HepG2 (cell line): ENCODE data around the gene SYCP2. TPM values are rescaled to one million over a fixed set of nuclear protein-coding genes. Genes with fewer than 3 reads are reported as not detected.

ENCODE experiments used
- ETV6 ChIP-seq: sonication (generic); formaldehyde crosslinking; conservative IDR thresholded peaks from 2 replicates; pipeline ENCODE4 v1.4.0; 2020; ENCODE audit warnings: missing genetic modification reagents
- FOXK2 ChIP-seq: fragments of 450-650 bp; IDR thresholded peaks from 2 replicates; pipeline ENCODE4 v1.6.1; 2016
- GTF2F1 ChIP-seq: fragments of 150-350 bp; IDR thresholded peaks from 2 replicates; pipeline ENCODE4 v1.6.1; 2014; ENCODE audit warnings: low read length
- KMT2B ChIP-seq: IDR thresholded peaks from 2 replicates; pipeline ENCODE4 v1.6.1; 2016; ENCODE audit warnings: missing genetic modification reagents, missing compliant biosample characterization
- MBNL3 ChIP-seq: fragments of 250-450 bp; sonication (Bioruptor Pico); conservative IDR thresholded peaks from 2 replicates; pipeline ENCODE4 v1.8.0; 2022; ENCODE audit warnings: mild to moderate bottlenecking, inconsistent platforms
- MEIS1 ChIP-seq: sonication (generic); formaldehyde crosslinking; IDR thresholded peaks from 2 replicates; pipeline ENCODE4 v1.9.0; 2021; ENCODE audit warnings: mild to moderate bottlenecking, missing genetic modification reagents, moderate library complexity, borderline replicate concordance
- NFE2 ChIP-seq: sonication (generic); formaldehyde crosslinking; IDR thresholded peaks from 2 replicates; pipeline ENCODE4 v1.4.0; 2020; ENCODE audit warnings: missing genetic modification reagents
- NR2F2 ChIP-seq: IDR thresholded peaks from 2 replicates; pipeline ENCODE4 v1.6.1; 2012; ENCODE audit warnings: low read depth, inconsistent platforms, borderline replicate concordance
- ZFP82 ChIP-seq: sonication (generic); formaldehyde crosslinking; IDR thresholded peaks from 2 replicates; pipeline ENCODE4 v1.5.1; 2020; ENCODE audit warnings: mild to moderate bottlenecking, missing genetic modification reagents, borderline replicate concordance
- ZNF101 ChIP-seq: sonication (generic); formaldehyde crosslinking; IDR thresholded peaks from 2 replicates; pipeline ENCODE4 v1.4.0; 2020; ENCODE audit warnings: mild to moderate bottlenecking, low read depth, missing genetic modification reagents, borderline replicate concordance
- ZNF232 ChIP-seq: sonication (generic); formaldehyde crosslinking; IDR thresholded peaks from 2 replicates; pipeline ENCODE4 v1.4.0; 2020; ENCODE audit warnings: missing genetic modification reagents, borderline replicate concordance
- ZNF430 ChIP-seq: sonication (generic); formaldehyde crosslinking; IDR thresholded peaks from 2 replicates; pipeline ENCODE4 v1.9.0; 2021; ENCODE audit warnings: mild to moderate bottlenecking, missing genetic modification reagents
- ZNF432 ChIP-seq: sonication (generic); formaldehyde crosslinking; IDR thresholded peaks from 2 replicates; pipeline ENCODE4 v1.5.0; 2020; ENCODE audit warnings: missing genetic modification reagents, mild to moderate bottlenecking, borderline replicate concordance
- ZNF468 ChIP-seq: sonication (generic); formaldehyde crosslinking; IDR thresholded peaks from 2 replicates; pipeline ENCODE4 v1.8.0; 2022; ENCODE audit warnings: mild to moderate bottlenecking, moderate library complexity, missing genetic modification reagents
- ZNF549 ChIP-seq: sonication (generic); formaldehyde crosslinking; IDR thresholded peaks from 2 replicates; pipeline ENCODE4 v1.5.0; 2020; ENCODE audit warnings: missing genetic modification reagents
- ZNF615 ChIP-seq: sonication (generic); formaldehyde crosslinking; IDR thresholded peaks from 2 replicates; pipeline ENCODE4 v1.5.0; 2020; ENCODE audit warnings: mild to moderate bottlenecking, missing genetic modification reagents, borderline replicate concordance
- ZNF792 ChIP-seq: IDR thresholded peaks from 2 replicates; pipeline ENCODE4 v1.6.1; 2016
- polyA plus RNA-seq, 8 experiments: library from polyadenylated mRNA; depleted of rRNA in 3 of 8; stranded (reverse) in 7 of 8; unstranded in 1 of 8; fragments of >200 nt; fragmentation: Illumina TruSeq in 4 of 8; extraction: Trizol in 4 of 8; gene quantifications; 2 replicates each; pipeline versions ENCODE4 v1.2.1 to v1.2.3, GENCODE V29; 2011 to 2016; ENCODE audit warnings: low read depth in 4 of 8, missing spikeins in 1 of 8, mixed read lengths in 1 of 8; ENCODE audit not compliant: insufficient read depth in 1 of 8
- total RNA-seq, 5 experiments: library from RNA; depleted of rRNA; stranded (reverse); fragments of >200 nt; fragmentation: Illumina TruSeq; extraction: Trizol; gene quantifications; 2 replicates each; pipeline ENCODE4 v1.2.3, GENCODE V29; 2016; ENCODE audit warnings: low read depth in 1 of 5
- TF ChIP-seq, protein P1 (sequence below): sonication (generic); formaldehyde crosslinking; IDR thresholded peaks from 2 replicates; pipeline ENCODE4 v1.4.0; 2020; ENCODE audit warnings: low read depth, mild to moderate bottlenecking, missing genetic modification reagents
- TF ChIP-seq, protein P2 (sequence below): sonication (generic); formaldehyde crosslinking; IDR thresholded peaks from 2 replicates; pipeline ENCODE4 v1.5.0; 2020; ENCODE audit warnings: mild to moderate bottlenecking, low read depth, missing genetic modification reagents, borderline replicate concordance
- TF ChIP-seq, protein P3 (sequence below): sonication (generic); formaldehyde crosslinking; IDR thresholded peaks from 2 replicates; pipeline ENCODE4 v1.4.0; 2020; ENCODE audit warnings: missing genetic modification reagents
- TF ChIP-seq, protein P4 (sequence below): IDR thresholded peaks from 2 replicates; pipeline ENCODE4 v1.6.1; 2018; ENCODE audit warnings: missing genetic modification reagents
- TF ChIP-seq, protein P5 (sequence below): sonication (generic); formaldehyde crosslinking; IDR thresholded peaks from 2 replicates; pipeline ENCODE4 v1.4.0; 2020; ENCODE audit warnings: missing genetic modification reagents, borderline replicate concordance
- TF ChIP-seq, protein P6 (sequence below): IDR thresholded peaks from 2 replicates; pipeline ENCODE4 v1.6.1; 2012; ENCODE audit warnings: inconsistent platforms

SYCP2 gene
- total and polyA plus RNA-seq, 2 of the 13 experiments (the other 11 are each of a cell fraction or from before 2014, with no cell fraction given): 0.07 to 0.24 TPM

DNA sequence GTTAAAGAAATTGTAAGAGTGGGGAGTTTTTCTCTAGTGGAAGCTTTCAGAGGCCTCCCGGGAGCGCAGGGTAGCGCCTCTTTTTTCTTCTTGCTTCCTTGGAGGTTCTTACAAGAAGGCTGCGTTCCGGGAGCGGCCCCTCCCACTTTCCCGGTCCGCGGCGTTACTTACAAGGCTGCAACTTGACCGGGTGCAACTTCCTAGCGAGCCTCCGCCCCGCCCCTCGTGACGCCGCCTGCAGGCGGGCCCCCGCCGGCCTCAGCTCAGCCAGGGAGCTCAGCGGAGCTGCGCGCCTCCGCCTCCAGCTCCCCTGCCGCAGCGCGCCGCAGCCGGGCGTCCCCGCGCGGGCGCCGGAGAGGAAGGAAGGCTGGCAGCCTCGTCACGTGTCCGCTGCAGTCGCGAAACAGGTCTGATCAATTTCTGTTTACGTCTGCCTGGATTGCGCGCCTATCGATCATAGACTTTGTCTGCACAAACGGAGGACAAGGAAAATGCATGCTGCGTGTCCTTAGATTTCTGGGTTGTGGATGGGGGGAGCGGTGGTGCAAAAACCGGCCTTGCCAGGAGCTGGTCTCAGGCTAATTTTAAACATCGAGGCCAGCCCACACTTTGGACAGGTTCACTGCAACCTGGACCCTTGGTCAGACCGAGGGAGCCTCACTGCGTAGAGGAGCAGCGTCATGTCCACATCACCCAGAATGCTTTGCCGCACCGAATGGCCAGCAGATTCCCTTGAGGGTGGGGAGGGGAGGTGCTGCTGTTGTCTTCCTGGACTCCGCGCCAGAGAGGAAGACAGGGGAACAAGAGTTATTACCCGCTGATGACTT lies 6.9 kb upstream of the SYCP2 start, which contains the start of the genes FAM217B and PPP1R3D (continued):
- TF ChIP-seq, protein P1, sequence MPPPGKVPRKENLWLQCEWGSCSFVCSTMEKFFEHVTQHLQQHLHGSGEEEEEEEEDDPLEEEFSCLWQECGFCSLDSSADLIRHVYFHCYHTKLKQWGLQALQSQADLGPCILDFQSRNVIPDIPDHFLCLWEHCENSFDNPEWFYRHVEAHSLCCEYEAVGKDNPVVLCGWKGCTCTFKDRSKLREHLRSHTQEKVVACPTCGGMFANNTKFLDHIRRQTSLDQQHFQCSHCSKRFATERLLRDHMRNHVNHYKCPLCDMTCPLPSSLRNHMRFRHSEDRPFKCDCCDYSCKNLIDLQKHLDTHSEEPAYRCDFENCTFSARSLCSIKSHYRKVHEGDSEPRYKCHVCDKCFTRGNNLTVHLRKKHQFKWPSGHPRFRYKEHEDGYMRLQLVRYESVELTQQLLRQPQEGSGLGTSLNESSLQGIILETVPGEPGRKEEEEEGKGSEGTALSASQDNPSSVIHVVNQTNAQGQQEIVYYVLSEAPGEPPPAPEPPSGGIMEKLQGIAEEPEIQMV: peak; percentile 96
- TF ChIP-seq ZFP82 (CRISPR knock-in tag) (no peak), ZNF232 (CRISPR knock-in tag) (peak; percentile 86; the same call in 1 of the 2 replicates), MEIS1 (CRISPR knock-in tag) (peak; percentile 92), NR2F2 (peak; percentile 28; the same call in 1 of the 2 replicates), ZNF468 (CRISPR knock-in tag) (0 out of 2 replicates have a peak, but pooled peaks have one; percentile 33), ZNF430 (peak; percentile 82), ZNF101 (no peak), GTF2F1 (peak; percentile 60; the same call in 1 of the 2 replicates), NFE2 (CRISPR knock-in tag) (0 out of 2 replicates have a peak, but pooled peaks have one; percentile 39), KMT2B (peak; percentile 89), ZNF432 (CRISPR knock-in tag) (0 out of 2 replicates have a peak, but pooled peaks have one; percentile 69), FOXK2 (no peak), ETV6 (CRISPR knock-in tag) (no peak; the same call in 1 of the 2 replicates), ZNF549 (CRISPR knock-in tag) (no peak), ZNF792 (CRISPR knock-in tag) (peak; percentile 63), ZNF615 (CRISPR knock-in tag) (no peak), MBNL3 (CRISPR knock-in tag) (no peak)
- TF ChIP-seq, protein P2, sequence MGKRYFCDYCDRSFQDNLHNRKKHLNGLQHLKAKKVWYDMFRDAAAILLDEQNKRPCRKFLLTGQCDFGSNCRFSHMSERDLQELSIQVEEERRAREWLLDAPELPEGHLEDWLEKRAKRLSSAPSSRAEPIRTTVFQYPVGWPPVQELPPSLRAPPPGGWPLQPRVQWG: no peak
- TF ChIP-seq, protein P3, sequence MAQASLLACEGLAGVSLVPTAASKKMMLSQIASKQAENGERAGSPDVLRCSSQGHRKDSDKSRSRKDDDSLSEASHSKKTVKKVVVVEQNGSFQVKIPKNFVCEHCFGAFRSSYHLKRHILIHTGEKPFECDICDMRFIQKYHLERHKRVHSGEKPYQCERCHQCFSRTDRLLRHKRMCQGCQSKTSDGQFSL (CRISPR knock-in tag): no peak; the same call in 1 of the 2 replicates
- TF ChIP-seq, protein P4, sequence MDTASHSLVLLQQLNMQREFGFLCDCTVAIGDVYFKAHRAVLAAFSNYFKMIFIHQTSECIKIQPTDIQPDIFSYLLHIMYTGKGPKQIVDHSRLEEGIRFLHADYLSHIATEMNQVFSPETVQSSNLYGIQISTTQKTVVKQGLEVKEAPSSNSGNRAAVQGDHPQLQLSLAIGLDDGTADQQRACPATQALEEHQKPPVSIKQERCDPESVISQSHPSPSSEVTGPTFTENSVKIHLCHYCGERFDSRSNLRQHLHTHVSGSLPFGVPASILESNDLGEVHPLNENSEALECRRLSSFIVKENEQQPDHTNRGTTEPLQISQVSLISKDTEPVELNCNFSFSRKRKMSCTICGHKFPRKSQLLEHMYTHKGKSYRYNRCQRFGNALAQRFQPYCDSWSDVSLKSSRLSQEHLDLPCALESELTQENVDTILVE (CRISPR knock-in tag): peak; percentile 49
- TF ChIP-seq, protein P5, sequence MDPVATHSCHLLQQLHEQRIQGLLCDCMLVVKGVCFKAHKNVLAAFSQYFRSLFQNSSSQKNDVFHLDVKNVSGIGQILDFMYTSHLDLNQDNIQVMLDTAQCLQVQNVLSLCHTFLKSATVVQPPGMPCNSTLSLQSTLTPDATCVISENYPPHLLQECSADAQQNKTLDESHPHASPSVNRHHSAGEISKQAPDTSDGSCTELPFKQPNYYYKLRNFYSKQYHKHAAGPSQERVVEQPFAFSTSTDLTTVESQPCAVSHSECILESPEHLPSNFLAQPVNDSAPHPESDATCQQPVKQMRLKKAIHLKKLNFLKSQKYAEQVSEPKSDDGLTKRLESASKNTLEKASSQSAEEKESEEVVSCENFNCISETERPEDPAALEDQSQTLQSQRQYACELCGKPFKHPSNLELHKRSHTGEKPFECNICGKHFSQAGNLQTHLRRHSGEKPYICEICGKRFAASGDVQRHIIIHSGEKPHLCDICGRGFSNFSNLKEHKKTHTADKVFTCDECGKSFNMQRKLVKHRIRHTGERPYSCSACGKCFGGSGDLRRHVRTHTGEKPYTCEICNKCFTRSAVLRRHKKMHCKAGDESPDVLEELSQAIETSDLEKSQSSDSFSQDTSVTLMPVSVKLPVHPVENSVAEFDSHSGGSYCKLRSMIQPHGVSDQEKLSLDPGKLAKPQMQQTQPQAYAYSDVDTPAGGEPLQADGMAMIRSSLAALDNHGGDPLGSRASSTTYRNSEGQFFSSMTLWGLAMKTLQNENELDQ (CRISPR knock-in tag): no peak
- TF ChIP-seq, protein P6, sequence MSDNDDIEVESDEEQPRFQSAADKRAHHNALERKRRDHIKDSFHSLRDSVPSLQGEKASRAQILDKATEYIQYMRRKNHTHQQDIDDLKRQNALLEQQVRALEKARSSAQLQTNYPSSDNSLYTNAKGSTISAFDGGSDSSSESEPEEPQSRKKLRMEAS: peak; percentile 80
